GM18909 (cell line): ENCODE data around the gene VPS41.
A peak's percentile ranks its signal among the peaks of the same experiment; 100 is the strongest.

Experiments
- ATAC-seq: cut with Tn5 transposase; IDR thresholded peaks from one replicate; pipeline ENCODE4 v1.9.1; 2021; ENCODE audit warnings: mild to moderate bottlenecking; ENCODE audit not compliant: unreplicated experiment, poor library complexity

Gene VPS41

DNA sequence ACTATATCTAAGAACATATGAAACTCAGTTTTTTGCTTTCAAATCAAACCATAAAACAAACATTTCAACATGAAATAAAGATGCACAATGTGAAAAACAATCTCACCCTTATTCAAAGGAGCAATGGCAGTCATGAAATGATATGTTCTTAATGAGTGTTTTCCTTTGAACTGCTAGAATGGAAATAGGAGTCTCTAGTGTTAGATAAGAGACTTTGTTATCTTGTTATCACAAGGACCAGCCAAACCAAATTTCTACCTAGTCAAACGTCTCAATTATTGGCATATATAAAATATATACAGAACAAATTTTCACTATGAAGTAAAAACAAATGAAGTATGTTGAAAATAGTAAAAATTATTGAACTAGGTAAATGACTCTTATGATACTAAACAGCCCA, 1.2 kb downstream of the VPS41 start:
- no peak for ATAC-seq

DNA sequence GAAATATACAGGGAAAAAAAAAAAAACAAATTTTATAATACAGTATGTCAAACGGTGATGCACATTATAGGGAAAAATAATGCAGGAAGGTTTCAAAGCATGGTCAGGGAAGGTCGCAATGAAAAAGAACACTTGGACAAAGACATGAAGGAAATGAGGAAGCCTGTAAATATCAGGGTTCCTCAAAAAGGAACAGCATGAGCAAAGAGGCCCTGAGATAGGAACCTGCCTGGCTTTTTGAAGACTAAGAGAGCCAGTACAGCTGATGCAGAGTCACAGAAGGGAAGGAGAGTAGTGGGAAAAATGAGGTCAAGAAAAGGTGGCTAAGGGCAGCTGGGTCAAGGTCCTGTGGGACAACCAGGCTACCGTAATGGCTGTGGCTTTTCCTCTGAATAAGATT, 1.9 kb downstream of the VPS41 start:
- ATAC-seq = no peak

DNA sequence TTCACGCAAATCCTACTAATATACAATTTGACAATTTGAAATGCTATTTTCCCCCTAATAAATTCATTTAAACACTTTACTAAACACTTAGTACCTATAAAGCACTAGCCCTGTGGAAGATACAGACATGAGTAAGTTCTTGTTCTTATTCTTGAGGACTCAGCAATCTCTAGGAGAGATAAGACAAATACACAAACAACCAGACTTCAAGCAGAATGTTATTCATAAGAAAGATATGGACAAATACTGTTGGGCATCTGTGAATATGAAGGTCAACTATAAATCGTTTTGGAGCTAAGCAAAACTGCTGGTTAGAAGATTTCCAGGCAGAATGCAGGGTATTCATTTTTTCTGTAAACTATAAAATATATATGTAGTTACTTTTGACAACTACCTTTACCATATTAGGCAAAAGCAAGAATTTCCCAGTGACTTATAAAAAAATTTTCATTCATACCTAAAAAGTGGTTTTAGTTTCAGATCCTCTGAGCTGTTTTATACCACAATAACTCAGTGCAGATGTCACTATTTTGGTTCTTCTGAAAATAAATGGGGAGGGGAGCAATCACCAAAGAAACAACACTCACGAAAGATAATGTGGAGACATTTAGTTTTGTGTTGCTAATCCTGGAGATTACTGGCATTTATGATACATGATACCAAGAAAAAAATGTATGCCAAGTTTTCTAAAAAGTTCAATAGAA, 3.8 kb downstream of the VPS41 start:
- ATAC-seq = peak; percentile 35

DNA sequence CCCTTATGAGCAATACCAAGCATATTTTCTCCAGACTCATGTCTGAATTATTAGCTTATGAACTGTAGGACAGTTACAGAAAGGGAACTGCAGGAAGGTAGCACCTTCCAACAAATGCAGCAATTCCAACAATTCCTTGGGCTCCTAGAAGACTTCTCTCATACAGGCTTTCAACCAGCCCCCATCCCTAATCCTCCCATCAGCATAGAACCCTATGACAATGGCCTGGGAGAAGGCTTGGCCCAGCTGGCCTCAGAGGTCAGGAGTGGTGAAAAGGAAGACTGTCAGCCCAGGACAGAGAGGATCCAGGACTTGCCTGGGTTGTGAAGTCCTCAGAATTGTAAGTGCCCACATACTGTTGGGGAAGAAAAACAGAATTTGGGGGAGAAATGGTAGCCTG, 5.9 kb downstream of the VPS41 start:
- ATAC-seq = no peak

DNA sequence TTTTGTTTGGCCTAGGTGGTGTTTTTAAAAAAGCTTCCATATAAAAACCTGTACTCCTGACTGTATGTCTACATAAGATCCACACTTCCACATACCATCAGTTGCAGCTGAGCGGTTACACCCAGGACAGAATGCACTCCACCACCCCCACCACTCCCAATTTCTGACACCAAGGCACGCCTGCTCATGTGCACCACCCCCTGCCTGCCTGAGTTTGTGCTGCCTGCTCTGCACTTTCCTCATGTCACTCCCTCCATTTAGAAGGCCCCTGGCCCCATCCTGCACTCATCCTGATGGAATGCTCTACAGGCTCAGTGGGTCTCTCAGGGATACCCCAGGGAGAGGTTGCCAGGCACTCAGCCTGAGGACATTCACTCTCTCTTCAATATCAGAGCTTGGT, 6.5 kb downstream of the VPS41 start:
- no peak for ATAC-seq

DNA sequence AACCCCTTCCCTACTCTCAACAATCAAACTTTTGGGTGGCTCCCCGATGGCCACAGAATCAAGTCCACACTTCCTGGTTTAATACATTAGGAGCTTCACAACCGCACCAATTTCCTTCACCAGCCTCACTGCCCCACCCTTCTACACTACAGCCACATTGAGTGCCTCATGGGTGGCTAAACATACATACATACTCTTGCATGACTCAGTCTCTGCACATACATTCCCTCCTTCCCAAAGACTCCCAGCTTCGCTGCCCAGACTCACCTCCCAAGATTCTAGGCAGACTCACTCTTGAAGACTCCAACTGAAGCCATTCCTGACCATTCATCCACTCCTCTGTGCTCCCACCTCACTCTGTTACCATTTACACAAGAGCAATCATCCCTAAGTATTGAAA, 15.9 kb downstream of the VPS41 start:
- ATAC-seq = no peak

DNA sequence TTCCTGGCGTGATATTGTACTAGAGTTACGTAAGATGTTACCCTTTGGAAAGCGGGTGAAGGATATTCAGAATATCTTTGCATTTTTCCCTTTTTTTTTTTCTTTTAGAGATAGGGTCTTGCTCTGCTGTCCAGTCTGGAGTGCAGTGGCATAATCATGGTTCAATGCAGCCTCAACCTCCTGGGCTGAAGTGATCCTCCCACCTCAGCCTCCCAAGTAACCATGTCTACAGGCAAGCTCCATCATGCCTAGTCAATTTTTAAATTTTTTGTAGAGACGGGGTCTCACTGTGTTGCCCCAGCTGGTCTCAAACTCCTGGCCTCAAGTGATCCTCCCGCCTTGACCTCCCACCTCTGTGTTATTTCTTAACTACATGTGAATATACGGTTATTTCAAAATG, 18.4 kb downstream of the VPS41 start:
- ATAC-seq = no peak

DNA sequence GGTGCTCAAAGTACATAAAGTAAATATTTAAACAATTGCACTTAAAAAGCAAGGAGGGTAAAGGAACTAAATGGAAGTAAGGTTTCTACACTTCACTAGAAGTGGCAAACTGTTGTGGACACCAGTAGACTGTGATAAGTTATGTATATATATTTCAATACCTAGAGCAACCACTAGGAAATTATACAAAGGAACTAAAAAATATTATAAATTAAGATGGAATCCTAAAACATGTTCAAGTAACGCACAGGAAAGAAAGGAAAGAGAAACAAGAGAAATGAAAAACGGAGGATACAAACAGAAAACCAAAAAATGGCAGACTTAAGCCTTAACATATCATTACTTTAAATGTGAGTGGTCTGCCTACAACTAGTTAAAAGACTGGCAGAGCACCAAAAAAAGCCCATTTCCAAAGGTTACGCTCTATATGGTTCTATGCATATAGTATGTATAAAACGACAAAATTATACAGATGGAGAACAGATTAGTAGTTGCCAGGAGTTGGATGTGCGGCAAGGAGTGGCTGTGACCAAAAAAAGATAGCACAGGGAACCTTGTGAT, 19.0 kb downstream of the VPS41 start:
- no peak for ATAC-seq

DNA sequence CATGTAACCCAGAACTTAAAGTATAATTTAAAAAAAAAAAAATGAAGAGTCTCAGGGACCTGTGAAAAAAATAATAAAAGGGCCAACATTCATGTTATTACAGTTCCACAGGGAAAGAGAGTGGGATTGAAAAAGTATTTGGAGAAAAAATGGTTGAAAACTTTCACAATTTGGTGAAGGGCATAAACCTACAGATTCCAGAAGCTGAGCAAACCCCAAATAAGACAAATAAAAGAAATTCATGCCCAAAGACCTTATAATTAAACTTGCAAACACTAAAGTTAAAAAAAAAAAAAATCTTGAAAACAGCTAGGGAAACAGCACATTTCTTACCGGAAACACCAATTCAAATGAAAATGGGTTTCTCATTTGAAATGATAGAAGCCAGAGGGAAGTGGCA, 19.9 kb downstream of the VPS41 start:
- no peak for ATAC-seq

DNA sequence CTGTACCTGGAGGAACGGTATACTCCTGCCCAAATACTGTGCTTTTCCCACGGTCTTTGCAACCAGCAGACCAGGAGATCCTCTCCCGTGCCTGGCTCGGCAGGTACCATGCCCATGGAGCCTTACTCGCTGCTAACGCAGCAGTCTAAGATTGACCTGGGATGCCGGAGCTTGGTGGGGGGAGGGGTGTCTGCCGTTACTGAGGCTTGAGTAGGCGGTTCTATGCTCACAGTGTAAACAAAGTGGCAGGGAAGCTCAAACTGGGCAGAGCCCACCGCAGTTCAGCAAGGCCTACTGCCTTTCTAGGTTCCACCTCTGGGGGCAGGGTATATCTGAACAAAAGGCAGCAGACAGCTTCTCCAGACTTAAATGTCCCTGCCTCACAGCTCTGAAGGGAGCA, 22.7 kb downstream of the VPS41 start:
- no peak for ATAC-seq

DNA sequence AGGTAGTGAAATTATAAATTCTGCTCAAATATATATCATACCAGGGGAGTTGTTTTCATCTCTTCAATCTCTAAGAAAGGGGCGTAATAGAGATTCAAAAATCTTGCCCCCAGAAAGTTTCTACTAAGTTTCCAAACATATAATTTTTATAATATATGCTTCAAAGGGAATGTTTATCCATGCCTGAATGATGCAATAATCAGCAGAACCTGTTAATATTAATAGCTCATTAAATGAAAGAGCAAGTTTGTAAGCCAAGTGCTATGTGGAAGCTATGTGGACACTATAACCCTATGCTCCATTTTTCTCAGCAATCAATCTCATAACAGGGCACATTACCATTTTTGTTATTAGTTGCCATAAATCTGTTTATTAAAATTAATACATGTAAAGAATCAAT, 25.3 kb downstream of the VPS41 start:
- no peak for ATAC-seq

DNA sequence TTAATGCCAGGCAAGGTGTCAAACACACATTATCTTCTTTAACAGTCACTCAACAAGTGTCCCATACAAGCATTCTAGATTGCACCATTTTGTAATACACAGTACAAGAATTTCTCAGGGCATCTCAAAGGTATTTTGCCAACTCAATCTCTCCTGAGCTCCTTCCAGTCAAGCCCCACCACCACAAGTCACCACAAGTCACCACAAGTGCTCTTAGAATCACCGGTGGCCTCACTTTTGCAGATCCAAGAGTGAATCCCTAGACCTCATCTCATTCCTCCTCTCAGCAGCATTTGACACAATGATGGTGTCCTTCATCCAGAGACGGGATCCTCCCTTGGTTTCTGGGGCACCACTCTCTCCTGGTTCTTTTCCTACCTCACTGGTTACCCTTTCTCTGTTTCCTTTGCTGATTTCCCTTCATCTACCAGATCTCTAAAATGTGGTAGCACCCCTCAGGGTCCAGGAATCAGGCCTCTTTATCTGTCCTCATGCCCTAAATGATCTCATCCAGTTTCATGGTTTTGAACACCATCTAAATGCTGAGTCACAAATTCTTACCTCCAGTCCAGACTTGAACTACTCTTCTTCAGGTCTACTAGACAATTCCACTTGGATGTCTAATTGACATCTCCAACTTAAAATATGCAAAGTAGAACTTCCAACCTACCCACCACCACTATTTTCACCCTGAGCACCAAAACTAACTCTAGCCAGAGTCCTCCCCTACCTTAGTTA, 26.9 kb downstream of the VPS41 start:
- ATAC-seq = no peak

DNA sequence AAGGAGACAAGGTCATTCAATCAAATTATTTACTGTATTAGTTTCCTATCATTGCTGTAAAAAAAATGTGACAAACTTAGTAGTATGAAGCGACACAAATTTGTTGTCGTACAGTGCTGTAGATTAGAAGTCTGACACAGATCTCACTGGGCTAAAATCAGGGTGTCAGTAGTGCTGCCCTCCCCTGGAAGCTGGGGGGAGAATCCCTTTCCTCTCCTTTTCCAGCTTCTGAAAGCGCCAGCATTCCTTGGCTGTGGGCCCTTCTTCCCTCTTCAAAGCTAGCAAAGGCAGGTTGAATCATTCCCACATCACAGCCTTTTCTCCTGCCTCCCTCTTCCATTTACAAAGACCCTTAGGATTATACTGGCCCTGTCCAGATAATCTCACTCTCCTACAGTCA, 28.0 kb downstream of the VPS41 start:
- no peak for ATAC-seq

DNA sequence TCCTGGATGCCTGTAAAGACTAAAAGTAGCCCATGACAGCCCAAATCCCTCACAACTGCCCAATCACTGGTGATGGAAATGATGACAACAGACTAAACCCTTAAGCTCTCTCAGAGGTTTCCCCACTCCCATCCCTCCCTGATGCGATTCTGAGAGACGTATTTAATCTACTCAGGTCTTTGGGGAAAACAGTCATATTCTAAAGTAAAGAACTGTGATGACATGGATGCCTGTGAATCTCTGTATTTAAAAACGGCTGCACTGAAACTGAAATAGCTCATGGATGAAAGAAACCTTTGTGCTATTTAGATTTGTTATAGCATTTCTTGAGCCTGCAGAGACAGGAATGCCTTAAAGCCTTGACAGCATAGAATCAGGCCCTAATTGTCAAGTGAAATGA, 28.5 kb downstream of the VPS41 start:
- ATAC-seq = no peak

DNA sequence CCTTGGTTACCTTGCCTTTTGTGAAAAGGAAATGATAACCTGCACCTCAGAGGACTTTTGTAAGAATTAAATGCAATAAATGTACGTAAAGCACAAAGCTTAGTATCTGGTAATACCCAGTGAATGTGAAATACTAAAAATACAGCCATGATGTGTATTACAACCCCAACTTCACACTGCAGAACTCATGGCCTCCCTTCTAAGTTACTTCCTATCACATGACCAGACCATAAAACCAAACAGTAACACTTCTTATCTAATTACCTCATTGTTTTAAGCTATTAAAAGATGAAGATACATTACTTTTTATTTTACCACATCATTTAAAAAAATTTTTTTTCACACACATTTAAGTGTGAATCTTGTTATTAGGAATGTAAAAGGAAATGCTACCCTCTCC, 29.0 kb downstream of the VPS41 start:
- ATAC-seq = no peak

DNA sequence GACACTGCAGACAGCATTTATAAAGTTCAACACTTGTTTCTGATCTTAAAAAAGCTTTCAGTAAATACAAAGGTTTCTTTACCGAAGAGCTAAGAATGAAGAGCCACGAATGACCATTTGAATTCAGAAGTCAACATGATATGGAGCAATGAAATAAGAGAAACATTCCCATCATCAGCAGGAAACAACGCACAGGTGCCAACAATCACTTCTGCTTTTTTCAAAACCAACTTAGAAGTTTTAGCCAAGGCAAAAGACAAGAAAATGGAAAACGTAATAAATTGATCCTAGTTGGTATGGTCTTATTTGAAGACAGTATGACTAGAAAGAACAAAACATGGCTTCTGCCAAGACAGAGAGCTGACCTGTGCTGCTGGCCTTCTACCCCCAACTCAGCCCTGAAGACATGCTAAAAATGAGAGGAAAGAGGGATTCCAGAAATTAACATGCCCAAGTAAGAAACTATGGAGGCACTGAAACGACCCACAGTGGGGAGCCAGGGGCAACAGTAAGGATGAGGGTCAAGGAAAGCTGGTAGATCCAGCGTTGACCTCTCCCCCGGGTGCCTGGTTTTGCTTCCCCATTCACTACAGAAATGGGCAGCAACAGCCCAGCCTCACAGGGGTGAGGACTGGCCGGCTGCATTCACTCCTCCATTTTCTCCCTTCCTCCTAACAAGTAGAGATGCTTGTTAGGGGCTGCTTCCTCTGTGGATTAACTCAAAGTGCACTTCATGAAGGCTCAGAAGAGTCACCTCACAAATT, 30.1 kb downstream of the VPS41 start:
- no peak for ATAC-seq

DNA sequence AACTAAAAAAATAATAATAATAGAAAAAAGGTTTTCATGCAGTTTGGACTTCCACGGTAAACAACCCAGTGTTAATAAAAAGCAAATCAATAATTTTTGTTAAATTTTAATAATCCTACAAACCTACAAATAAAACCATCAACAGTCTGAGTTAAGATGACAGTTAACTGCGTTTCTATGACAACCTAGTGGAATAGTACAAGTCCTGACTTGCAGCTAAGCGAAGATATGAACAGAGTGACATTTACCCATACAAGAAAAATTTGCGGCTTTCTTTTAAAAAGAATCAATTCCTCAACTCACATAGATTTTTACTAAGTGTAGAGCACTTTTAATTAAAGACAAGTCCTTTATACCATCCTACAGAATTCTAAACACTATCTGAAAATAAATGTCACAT, 35.6 kb downstream of the VPS41 start:
- ATAC-seq = no peak

DNA sequence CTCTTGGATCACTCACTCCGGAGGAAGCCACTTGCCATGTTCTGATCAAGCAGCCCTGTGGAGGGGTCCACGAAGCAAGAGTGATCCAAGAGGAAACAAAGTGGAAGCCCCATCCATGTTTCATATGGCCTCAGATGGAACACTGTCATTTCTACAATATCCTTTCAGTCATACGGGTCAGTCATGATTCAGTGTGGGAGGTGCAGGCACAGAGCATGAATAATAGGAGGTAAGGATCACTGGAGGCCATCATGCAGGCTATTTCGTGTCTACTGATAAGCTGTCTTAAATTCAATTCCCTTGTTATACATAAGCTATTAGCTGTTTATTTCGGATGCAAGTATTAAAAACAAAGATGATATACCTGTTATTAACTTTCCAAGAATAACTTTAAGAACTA, 36.8 kb downstream of the VPS41 start:
- ATAC-seq = no peak

DNA sequence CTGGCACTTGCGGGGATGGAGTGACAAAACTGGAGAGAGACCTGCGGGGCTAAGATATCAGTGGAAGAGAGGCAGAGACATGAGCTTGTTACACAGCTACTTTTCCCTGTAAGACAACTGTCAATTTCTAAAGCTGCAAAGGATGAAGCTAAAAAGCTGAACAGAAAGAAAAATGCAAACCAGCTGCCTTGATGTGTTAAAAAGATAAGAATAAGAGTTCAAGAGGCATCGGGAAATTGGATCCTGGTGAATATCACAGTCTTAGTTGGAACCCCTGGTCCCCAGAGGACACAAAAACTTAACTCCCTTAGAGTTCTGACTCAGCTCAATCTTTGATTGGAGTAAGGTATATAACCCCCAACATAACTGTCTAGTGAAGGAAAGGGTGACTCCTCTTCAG, 38.8 kb downstream of the VPS41 start:
- no peak for ATAC-seq

DNA sequence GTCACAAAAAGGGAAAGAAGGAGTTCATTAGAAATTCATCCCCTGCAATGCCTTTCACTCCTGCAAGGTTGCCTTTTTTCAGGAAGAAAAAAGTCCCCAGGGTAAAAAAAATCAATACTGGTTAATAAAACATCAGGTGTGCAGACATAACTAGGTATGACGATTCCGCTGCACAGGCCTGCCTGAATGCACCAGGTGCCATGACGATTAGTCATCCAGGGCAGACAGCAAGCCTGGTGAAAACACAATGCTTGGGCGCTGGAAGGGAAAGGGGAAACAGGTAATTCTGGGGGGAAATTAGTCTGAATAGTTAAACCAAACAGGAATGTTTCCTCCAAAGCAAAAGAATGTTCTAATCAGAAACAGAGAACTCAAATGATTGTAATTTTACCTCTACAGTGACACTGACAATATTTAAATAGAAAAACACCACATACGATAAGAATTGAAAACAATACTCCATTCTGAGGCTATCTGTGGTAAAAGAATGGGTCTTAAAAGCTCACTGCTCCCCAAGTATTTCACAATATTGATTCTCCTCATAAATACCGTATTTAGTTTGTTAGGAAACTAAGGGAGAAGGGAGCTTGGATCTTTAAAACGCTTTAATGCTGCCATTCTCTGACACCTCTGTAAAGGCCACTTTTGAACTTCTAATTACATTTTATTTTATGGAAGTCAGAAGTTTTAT, 45.2 kb downstream of the VPS41 start:
- no peak for ATAC-seq

DNA sequence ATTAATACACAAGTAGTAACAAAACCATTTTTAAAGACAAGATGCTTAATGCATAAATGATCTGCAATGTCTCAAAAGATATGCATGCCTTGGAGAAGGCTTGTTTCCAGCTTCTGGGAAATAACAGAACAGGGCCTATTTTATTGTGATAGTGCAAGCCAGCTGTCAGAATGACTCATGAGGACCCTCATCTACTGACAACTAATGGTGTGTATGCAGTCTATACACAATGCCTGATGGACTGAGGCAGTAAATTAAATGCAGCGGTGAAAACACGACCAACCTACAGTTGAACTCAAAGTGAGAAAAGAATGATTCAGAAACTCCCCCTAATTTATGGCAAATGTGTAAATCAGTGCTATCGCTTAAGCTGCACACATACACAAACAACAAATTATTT, 46.3 kb downstream of the VPS41 start:
- ATAC-seq = no peak
